Gastrocnemius medialis (tissue), 4 donors: ENCODE data around the gene KCNK6. TPM values are rescaled to one million over a fixed set of nuclear protein-coding genes. Genes with fewer than 3 reads are reported as not detected.

Source experiments
- ATAC-seq, 2 donors: fragments of 150-250 bp; one replicate each; pipeline ENCODE4 v1.9.1; 2016
- DNase-seq, 2 donors: peaks; one replicate each; pipeline ENCODE4 v3.0.0-alpha.2; 2019
- H3K27ac ChIP-seq, 4 donors: fragments of 200-600 bp; sonication (generic); 1 replicate in 1 of 4; 2 replicates in 3 of 4; pipeline ENCODE4 v1.5.1; 2016 to 2018; ENCODE audit warnings: mild to moderate bottlenecking in 2 of 4, moderate library complexity in 1 of 4
- H3K27me3 ChIP-seq, 3 donors: fragments of 200-600 bp; sonication (generic) in 2 of 3; 1 replicate in 1 of 3; 2 replicates in 2 of 3; pipeline versions ENCODE4 v1.5.1 to v1.6.0; 2016 to 2019; ENCODE audit warnings: mild to moderate bottlenecking in 1 of 3, moderate library complexity in 1 of 3
- H3K36me3 ChIP-seq, 2 donors: fragments of 200-600 bp; sonication (generic) in 1 of 2; one replicate each; pipeline ENCODE4 v1.5.1; 2017 to 2018
- H3K4me1 ChIP-seq, 2 donors: fragments of 200-600 bp; sonication (generic) in 1 of 2; one replicate each; pipeline ENCODE4 v1.5.1; 2016 to 2017; ENCODE audit warnings: mild to moderate bottlenecking in 2 of 2
- H3K4me3 ChIP-seq, 4 donors: fragments of 200-600 bp; sonication (generic) in 3 of 4; 1 replicate in 1 of 4; 2 replicates in 3 of 4; pipeline ENCODE4 v1.5.1; 2016 to 2019; ENCODE audit warnings: mild to moderate bottlenecking in 2 of 4
- H3K9me3 ChIP-seq, 3 donors: fragments of 200-600 bp; sonication (generic) in 2 of 3; 1 replicate in 1 of 3; 2 replicates in 2 of 3; pipeline ENCODE4 v1.5.1; 2016 to 2019
- POLR2A ChIP-seq, 2 donors: fragments of 450-650 bp; IDR thresholded peaks; one replicate each; pipeline ENCODE4 v1.6.1; 2017; ENCODE audit warnings: antibody characterized with exemption in 2 of 2, mild to moderate bottlenecking in 2 of 2, moderate library complexity in 2 of 2
- in situ Hi-C, 4 donors: fragments of 200-750 bp; cut with MboI; loops; one replicate each; pipeline versions ENCODE4 v1.15.0 to v1.8.0; 2017; ENCODE audit warnings: low sequenced_read_pairs in 4 of 4
- intact Hi-C: fragments of 100-400 bp; cut with DNase I; formaldehyde crosslinking; loops from one replicate; pipeline ENCODE4 v1.15.1; 2023; ENCODE audit warnings: low total_unique reads
- total RNA-seq, 4 donors: library from RNA; depleted of rRNA; stranded (reverse); fragments of >200 nt; gene quantifications; one replicate each; pipeline versions ENCODE4 v1.1.0 to v1.2.3, GENCODE V29; 2016
- TF ChIP-seq, protein P1 (sequence below), 5 experiments: fragments of 450-650 bp in 3 of 5; fragments of 200-600 bp in 2 of 5; sonication (generic) in 2 of 5; IDR thresholded peaks in 4 of 5; conservative IDR thresholded peaks in 1 of 5; 1 replicate in 4 of 5; 2 replicates in 1 of 5; pipeline ENCODE4 v1.5.1; 2016 to 2019; ENCODE audit warnings: antibody characterized with exemption in 5 of 5, mild to moderate bottlenecking in 3 of 5, moderate library complexity in 3 of 5

Gene KCNK6
- total RNA-seq, 4 donors from 2014 or later, result 0.15 to 0.90 (median 0.41) TPM

DNA sequence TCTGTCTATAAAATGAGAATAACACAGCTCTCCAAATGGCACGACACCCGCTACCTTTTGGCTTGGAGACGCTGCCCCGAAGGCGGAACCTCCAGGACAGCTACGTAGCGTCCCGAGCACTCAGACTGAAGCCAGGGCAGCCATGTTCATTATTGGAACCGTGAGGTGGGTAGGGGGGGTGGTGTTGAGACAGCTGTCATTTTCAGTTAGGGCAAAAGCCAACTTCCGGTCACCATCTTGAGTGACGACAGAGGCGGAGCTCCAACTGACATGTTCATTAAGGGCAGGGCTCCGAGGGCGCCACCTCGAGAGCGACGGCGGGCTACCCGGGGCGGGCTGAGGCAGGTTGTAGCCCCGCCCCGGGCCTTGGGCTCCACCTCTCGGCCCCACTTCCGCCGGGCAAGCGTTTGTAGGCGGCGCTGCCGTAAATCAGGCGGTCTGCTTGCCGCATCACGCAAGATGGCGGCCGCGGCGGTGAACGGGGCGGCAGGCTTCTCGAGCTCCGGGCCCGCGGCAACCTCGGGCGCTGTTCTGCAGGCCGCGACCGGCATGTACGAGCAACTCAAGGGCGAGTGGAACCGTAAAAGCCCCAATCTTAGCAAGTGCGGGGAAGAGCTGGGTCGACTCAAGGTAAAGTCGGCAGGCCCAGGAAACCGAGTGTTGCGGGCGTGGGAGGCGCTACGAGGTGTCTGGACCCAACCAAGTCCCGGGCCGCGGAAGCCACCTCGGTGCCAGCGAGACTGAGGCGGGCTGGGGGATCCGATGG is 54.9 kb downstream of the KCNK6 start, which contains the start of gene PSMD8:
PSMD8 (plus strand) TSS at position 240 of the 766 bp plus-strand sequence; CDS start at position 271, 31 bp downstream.
- intact Hi-C loops (loop anchor here (1.0 to 10.0 kb wide), 4 partner anchors 38 to 1910 kb away; partner anchors contain the start of genes AKT2, ECH1 and ZFP36), in situ Hi-C loops (loop anchor here in 1 of 4 donors (25.0 kb wide), 1 partner anchor 463 kb away; the partner anchor contains the start of genes ECH1 and HNRNPL)
- peak; percentile 99 to 100 for DNase-seq
- TF ChIP-seq, protein P1, sequence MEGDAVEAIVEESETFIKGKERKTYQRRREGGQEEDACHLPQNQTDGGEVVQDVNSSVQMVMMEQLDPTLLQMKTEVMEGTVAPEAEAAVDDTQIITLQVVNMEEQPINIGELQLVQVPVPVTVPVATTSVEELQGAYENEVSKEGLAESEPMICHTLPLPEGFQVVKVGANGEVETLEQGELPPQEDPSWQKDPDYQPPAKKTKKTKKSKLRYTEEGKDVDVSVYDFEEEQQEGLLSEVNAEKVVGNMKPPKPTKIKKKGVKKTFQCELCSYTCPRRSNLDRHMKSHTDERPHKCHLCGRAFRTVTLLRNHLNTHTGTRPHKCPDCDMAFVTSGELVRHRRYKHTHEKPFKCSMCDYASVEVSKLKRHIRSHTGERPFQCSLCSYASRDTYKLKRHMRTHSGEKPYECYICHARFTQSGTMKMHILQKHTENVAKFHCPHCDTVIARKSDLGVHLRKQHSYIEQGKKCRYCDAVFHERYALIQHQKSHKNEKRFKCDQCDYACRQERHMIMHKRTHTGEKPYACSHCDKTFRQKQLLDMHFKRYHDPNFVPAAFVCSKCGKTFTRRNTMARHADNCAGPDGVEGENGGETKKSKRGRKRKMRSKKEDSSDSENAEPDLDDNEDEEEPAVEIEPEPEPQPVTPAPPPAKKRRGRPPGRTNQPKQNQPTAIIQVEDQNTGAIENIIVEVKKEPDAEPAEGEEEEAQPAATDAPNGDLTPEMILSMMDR (IDR thresholded peaks at IDR 0.05 in 4 of 5, conservative IDR thresholded peaks at IDR 0.05 in 1 of 5), result peak in 3 of 5 experiments; percentile 6 to 34 (median 16)
- peak; percentile 99 for TF ChIP-seq POLR2A (IDR thresholded peaks at IDR 0.05)
- ATAC-seq, result peak; percentile 81 to 88
- Histone ChIP-seq H3K36me3 (peaks cover 0 to 28% of the 10 kb centered on the region in 2 donors), H3K4me1 (peaks cover 16 to 25% of the 10 kb centered on the region in 2 donors), H3K9me3 (no peaks in the 10 kb centered on the region), H3K27me3 (no peaks in the 10 kb centered on the region), H3K4me3 (peak within 1 kb of the TSS; percentile 91 to 99 (median 96)), H3K27ac (peak within 1 kb of the TSS; percentile 97 to 100 (median 98))

DNA sequence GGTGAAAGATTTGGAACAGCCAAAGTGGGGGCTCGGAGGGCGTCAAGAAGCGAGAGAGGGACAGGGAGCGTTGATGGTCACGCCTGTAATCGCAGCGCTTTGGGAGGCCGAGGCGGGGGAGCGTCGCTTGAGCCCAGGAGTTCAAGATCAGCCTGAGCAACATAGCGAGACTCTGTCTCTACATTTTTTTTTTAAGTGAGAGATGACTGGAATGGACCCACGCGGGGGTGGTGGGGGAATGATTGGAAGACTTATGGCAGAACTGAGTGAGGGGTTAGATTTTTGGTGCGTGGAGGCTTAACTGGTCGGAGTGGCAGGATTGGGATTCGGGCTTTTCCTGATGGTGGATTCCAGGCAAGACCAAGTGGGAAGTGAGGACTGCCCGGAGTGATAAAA is 55.5 kb downstream of the KCNK6 start:
- ATAC-seq, result peak; percentile 4 to 14
- in situ Hi-C loops, result loop anchor here in 1 of 4 donors (25.0 kb wide), 1 partner anchor 462 kb away; the partner anchor contains the start of genes ECH1 and HNRNPL

DNA sequence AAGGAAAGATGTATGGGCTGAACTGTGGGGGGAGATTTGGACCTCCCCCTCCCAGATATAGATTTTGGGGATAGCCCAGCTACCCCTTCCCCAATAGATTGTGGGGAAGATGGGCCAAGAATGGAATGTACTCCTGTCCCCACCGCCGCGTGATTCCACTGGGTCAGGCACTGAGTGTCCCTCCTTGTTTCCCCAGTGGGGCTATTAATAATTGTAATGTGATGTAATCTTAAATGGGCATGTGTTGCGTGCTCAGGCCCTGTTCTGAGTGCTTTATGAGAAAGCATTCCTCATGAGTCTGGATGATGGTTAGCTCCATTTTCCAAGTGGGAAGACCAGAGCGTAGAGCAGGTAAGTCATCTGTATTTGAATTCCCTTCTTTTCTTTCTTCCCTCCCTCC is 56.1 kb downstream of the KCNK6 start:
- intact Hi-C loops, result loop anchor here (5.0 to 10.0 kb wide), 3 partner anchors 457 to 1909 kb away; partner anchors contain the start of genes AKT2, ECH1 and ZFP36
- in situ Hi-C loops, result loop anchor here in 1 of 4 donors (25.0 kb wide), 1 partner anchor 462 kb away; the partner anchor contains the start of genes ECH1 and HNRNPL
- no peaks in the 10 kb centered on the region for H3K9me3 ChIP-seq

More for the DNA sequence above, 55.5 kb downstream of the KCNK6 start:
- intact Hi-C loops, result loop anchor here (5.0 to 10.0 kb wide), 3 partner anchors 457 to 1910 kb away; partner anchors contain the start of genes AKT2, ECH1 and ZFP36
- no peak for DNase-seq
- Histone ChIP-seq H3K9me3 (no peaks in the 10 kb centered on the region), H3K4me1 (peaks cover 16 to 25% of the 10 kb centered on the region in 2 donors), H3K27ac (peak overlapping the region; percentile 97 to 100 (median 98)), H3K27me3 (no peaks in the 10 kb centered on the region), H3K36me3 (peaks cover 0 to 33% of the 10 kb centered on the region in 2 donors), H3K4me3 (peak overlapping the region; percentile 91 to 99 (median 96))
- TF ChIP-seq, protein P1 (IDR thresholded peaks at IDR 0.05 in 4 of 5, conservative IDR thresholded peaks at IDR 0.05 in 1 of 5), result no peak
- no peak for TF ChIP-seq POLR2A (IDR thresholded peaks at IDR 0.05)

DNA sequence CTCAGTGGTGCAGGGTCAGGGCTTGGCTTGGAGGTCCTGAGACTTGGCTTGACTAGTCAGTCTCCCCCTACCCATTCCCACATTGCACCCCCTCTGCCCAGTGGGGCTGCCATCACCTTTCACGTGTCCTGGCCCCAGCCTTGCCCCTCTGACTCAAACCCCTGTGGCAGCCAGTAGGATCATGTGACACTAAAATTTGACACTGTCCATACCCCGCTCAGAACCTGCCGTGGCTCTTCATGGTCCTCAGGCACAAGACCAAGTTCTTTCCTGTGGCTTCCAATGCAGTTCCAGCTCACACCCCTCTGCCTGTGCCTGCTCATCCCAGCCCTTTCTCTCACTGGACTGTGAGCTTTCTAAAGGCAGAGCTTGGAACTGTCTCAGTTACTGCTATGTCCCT is 56.9 kb downstream of the KCNK6 start:
- TF ChIP-seq, protein P1 (IDR thresholded peaks at IDR 0.05 in 4 of 5, conservative IDR thresholded peaks at IDR 0.05 in 1 of 5), result no peak
- TF ChIP-seq POLR2A (IDR thresholded peaks at IDR 0.05), result peak in 1 of 2 donors; percentile 4
- in situ Hi-C loops, result loop anchor here in 1 of 4 donors (25.0 kb wide), 1 partner anchor 461 kb away; the partner anchor contains the start of genes ECH1 and HNRNPL
- H3K27me3 ChIP-seq, result no peaks in the 10 kb centered on the region
- peak overlapping the region; percentile 97 to 100 (median 98) for H3K27ac ChIP-seq
- H3K4me1 ChIP-seq, result peaks cover 16 to 25% of the 10 kb centered on the region in 2 donors
- H3K4me3 ChIP-seq, result peak overlapping the region; percentile 91 to 99 (median 96)
- ATAC-seq, result peak; percentile 39 to 40
- no peaks in the 10 kb centered on the region for H3K9me3 ChIP-seq
- peak; percentile 72 to 81 for DNase-seq
- intact Hi-C loops, result loop anchor here (5.0 to 10.0 kb wide), 3 partner anchors 456 to 1908 kb away; partner anchors contain the start of genes AKT2, ECH1 and ZFP36
- peaks cover 0 to 48% of the 10 kb centered on the region in 2 donors for H3K36me3 ChIP-seq

More for the DNA sequence above, 56.1 kb downstream of the KCNK6 start:
- TF ChIP-seq, protein P1 (IDR thresholded peaks at IDR 0.05 in 4 of 5, conservative IDR thresholded peaks at IDR 0.05 in 1 of 5), result no peak
- peak; percentile 89 to 92 for TF ChIP-seq POLR2A (IDR thresholded peaks at IDR 0.05)
- DNase-seq (peak; percentile 84 to 85), ATAC-seq (peak; percentile 63 to 70)
- Histone ChIP-seq H3K4me1 (peaks cover 16 to 25% of the 10 kb centered on the region in 2 donors), H3K27ac (peak overlapping the region; percentile 97 to 100 (median 98)), H3K4me3 (peak overlapping the region; percentile 91 to 99 (median 96)), H3K27me3 (no peaks in the 10 kb centered on the region), H3K36me3 (peaks cover 0 to 40% of the 10 kb centered on the region in 2 donors)
